Hepatocyte (in vitro differentiated cells): ENCODE measurements around the gene GRIK1.

Source experiments
- EZH2phosphoT487 ChIP-seq: fragments of 200-600 bp; sonication (generic); IDR thresholded peaks from one replicate; pipeline ENCODE4 v1.6.1; 2018; ENCODE audit warnings: antibody characterized with exemption, mild to moderate bottlenecking, low read depth, moderate library complexity; ENCODE audit not compliant: unreplicated experiment, severe bottlenecking
- TF ChIP-seq, protein P1 (sequence below): fragments of 200-600 bp; sonication (generic); IDR thresholded peaks from 2 replicates; pipeline ENCODE4 v1.5.1; 2016; ENCODE audit warnings: antibody characterized with exemption, mild to moderate bottlenecking; ENCODE audit not compliant: poor library complexity

DNA sequence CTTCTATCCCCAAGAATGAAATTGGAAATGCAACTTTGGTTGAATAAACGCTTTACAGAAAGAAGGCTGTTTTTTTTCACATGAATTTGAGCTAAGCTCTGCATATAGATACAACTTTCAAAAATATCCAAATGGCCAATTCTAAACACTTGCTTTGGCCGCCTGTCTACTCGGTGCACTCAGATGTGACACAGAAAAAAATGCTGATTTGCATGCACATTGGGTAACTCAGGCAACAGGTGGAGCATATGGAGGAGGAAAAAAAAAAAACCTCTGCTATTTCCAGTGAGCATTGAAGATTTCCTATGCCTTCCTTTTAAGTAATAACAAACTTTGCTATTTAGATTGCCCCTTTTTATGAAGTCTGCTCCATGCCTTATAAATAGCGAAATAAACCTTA lies 262.5 kb downstream of the GRIK1 start:
- TF ChIP-seq, protein P1, sequence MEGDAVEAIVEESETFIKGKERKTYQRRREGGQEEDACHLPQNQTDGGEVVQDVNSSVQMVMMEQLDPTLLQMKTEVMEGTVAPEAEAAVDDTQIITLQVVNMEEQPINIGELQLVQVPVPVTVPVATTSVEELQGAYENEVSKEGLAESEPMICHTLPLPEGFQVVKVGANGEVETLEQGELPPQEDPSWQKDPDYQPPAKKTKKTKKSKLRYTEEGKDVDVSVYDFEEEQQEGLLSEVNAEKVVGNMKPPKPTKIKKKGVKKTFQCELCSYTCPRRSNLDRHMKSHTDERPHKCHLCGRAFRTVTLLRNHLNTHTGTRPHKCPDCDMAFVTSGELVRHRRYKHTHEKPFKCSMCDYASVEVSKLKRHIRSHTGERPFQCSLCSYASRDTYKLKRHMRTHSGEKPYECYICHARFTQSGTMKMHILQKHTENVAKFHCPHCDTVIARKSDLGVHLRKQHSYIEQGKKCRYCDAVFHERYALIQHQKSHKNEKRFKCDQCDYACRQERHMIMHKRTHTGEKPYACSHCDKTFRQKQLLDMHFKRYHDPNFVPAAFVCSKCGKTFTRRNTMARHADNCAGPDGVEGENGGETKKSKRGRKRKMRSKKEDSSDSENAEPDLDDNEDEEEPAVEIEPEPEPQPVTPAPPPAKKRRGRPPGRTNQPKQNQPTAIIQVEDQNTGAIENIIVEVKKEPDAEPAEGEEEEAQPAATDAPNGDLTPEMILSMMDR, result no peak
- TF ChIP-seq EZH2phosphoT487, result no peak
